Stimulated activated CD8-positive, alpha-beta memory T cell treated with anti-CD3 and anti-CD28 coated beads, Interleukin-15, amount 100 ng/mL, for 24 hours (primary cell): Measurements from ENCODE around the gene ASMTL.
A peak's percentile ranks its signal among the peaks of the same experiment; 100 is the strongest.
"Not testable (repeated sequence)": the region's sequence is repeated elsewhere in the genome, so short reads cannot be mapped to it uniquely, and the experiment has no call there.

Experiments used
- DNase-seq: peaks from one replicate; pipeline ENCODE4 v3.0.0-alpha.2; 2020; ENCODE audit warnings: low read depth

ASMTL gene

GRCh38 chrX:1453951-1454785 is 1.5 kb upstream of the ASMTL start:
- DNase-seq = peak; percentile 94

GRCh38 chrX:1453395-1453783 is 680 bp upstream of the ASMTL start:
- DNase-seq = no peak

- no peak for DNase-seq
Observed at GRCh38 chrX:1451661-1452515, 821 bp downstream of the ASMTL start.

GRCh38 chrX:1451251-1451660 is 1.5 kb downstream of the ASMTL start:
- DNase-seq = no peak

GRCh38 chrX:1450361-1451161 is 2.1 kb downstream of the ASMTL start:
- no peak for DNase-seq

GRCh38 chrX:1449823-1450149 is 2.9 kb downstream of the ASMTL start:
- DNase-seq = no peak

GRCh38 chrX:1449036-1449822 is 3.5 kb downstream of the ASMTL start:
- DNase-seq = no peak

- not testable (repeated sequence) for DNase-seq
Observed at GRCh38 chrX:1448573-1449001, 4.1 kb downstream of the ASMTL start.

GRCh38 chrX:1447969-1448572 is 4.6 kb downstream of the ASMTL start:
- not testable (repeated sequence) for DNase-seq

- not testable (repeated sequence) for DNase-seq
Observed at GRCh38 chrX:1446984-1447968, 5.4 kb downstream of the ASMTL start.

- no peak for DNase-seq
Observed at GRCh38 chrX:1444561-1445500, 7.9 kb downstream of the ASMTL start.

- no peak for DNase-seq
Observed at GRCh38 chrX:1443496-1444075, 9.1 kb downstream of the ASMTL start.

- DNase-seq = no peak
Observed at GRCh38 chrX:1442724-1443367, 9.9 kb downstream of the ASMTL start.

- DNase-seq = no peak
Observed at GRCh38 chrX:1442016-1442665, 10.6 kb downstream of the ASMTL start.

GRCh38 chrX:1440506-1440905 is 12.2 kb downstream of the ASMTL start:
- no peak for DNase-seq

GRCh38 chrX:1435241-1435895 is 17.3 kb downstream of the ASMTL start:
- no peak for DNase-seq

- no peak for DNase-seq
Observed at GRCh38 chrX:1434871-1435240, 17.9 kb downstream of the ASMTL start.
